Activated T-cell treated with anti-CD3 and anti-CD28 coated beads for 4 hours (primary cell): ENCODE measurements around the gene DDX19B.
A peak's percentile ranks its signal among the peaks of the same experiment; 100 is the strongest.
"Not testable (repeated sequence)": the region's sequence is repeated elsewhere in the genome, so short reads cannot be mapped to it uniquely, and the experiment has no call there.

Experiments
- DNase-seq: peaks from one replicate; pipeline ENCODE4 v3.0.0-alpha.2; 2020

DDX19B gene

DNA sequence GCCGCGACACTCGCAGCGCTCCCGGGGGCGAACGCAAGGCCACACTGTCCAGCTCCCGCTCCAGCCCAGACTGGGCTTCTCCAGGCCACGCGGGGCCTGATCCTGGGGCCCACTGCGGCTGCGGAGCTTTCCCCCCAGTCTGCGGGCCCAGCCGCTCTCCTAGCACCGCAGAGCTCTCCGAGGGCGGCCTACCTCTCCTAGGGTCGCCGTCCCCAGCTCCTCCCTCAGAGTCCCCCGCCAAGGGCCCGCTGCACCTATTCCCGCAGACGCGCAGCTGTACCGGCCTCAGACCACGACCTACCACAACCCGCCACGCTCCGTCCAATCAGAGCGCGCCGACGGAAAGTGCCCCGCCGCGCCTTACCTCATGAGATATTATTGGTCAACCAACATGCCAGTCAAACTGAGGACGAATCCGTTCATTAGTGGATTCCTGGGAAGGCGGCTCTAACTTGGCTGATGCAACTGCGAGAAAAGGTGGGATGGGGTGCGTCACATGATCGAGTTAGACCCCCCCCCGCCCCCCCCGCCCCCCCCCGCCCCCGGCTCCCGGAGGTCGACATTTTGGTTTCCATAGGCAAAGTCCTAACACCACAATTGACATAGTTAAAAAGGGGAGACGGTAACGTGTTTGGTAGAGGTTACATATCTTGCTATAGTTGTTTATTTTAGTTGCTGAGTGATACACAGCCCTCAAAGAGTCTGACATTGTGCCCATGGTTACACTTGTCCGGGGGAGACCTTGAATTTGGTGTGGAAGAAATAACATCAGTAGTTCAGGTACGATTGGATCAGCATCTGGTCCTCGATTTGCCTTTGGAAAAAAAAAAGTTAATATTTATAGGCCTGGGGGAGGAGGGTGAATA lies 9.5 kb upstream of the DDX19B start, which contains the start of gene AARS1:
TSS of gene AARS1 (minus strand) at position 278 of the 866 bp plus-strand sequence. CDS start 6,743 bp downstream, outside the sequence.
- peak; percentile 87 for DNase-seq

DNA sequence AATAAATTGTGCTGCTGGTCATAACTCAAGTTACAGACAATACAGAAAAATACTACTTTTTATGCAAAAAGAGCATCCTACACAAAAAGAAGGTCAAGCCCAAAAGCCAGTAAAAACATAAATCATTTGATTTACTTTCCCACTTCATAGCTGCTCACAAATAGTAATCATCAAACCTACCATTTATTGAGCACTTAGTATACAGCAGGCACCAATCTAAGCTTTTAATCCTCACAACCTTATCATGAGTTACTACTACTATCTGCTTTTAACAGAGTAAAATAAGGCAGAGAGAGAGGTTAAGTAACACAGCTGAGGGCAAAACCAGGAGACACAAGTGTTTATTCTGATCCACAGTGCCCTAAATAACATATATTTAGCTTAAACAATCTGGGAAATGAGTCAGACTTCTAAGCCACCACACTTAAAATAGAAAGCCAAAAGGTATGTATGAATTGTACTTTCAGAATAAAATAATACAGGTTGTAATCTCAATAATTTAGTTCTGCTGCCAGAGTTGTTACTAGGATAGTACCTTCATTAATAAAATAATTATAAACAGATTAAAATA lies 8.0 kb upstream of the DDX19B start:
- DNase-seq = no peak

DNA sequence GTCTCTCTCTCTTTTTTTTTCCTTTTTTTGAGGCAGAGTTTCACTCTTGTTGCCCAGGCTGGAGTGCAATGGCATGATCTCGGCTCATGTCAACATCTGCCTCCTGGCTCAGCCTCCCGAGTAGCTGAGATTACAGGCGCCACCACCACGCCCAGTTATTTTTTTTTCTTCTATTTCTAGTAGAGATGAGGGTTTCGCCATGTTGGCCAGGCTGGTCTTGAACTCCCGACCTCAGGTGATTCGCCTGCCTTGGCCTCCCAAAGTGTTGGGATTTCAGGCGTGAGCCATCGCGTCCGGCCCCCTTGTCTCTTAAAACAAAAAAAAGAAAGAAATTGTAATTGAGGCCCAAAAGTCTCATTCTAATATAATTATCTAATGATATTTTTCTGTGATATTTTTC lies 6.8 kb upstream of the DDX19B start:
- not testable (repeated sequence) for DNase-seq

DNA sequence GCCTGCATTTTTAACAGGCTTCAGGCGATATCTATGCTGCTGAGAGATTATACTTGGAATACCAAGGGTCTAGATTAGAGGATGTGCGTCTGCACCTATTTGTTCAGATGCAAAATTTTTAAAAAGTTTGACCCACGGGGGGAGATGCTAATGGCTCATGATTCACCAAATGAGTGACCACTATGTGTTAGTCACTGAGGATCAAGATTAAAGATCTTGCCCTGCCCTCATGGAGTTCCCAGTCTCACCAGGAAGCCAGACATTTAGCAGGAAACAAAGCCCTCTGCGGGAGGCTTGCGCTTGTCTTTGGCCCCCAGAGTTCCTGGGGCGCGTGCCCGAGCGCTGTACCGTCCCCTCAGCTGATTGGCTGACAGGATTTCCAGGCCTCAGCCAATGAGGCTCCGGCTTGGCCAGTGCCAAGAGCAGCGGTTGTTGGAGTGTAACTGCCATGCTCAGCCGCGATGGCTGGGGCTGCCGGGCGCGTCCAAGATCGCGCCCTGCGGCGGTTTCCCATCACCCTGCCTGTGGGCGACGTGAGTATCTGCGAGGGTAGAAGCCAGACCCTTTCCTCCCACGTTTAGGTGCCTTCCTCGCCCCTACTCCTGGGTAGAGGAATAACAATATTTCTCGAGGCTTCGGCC lies 4.5 kb upstream of the DDX19B start:
- DNase-seq = no peak

DNA sequence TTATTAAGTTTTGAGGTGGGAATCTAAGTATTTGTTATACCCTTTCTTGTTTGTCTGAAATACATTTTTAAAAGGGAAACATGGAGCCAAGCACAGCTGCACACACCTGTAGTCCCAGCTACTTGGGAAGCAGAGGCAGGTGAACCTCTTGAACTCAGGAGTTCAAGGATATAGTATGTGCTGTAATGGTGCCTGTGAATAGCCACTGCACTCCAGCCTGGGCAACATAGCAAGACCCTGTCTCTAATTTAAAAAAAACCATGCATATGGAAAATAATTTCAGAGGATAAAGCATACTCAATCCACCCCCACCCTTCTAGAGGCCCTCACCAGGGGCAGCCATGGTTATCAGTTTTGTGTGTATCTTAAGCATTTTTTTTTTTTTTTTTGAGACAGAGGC lies 3.4 kb upstream of the DDX19B start:
- no peak for DNase-seq

DNA sequence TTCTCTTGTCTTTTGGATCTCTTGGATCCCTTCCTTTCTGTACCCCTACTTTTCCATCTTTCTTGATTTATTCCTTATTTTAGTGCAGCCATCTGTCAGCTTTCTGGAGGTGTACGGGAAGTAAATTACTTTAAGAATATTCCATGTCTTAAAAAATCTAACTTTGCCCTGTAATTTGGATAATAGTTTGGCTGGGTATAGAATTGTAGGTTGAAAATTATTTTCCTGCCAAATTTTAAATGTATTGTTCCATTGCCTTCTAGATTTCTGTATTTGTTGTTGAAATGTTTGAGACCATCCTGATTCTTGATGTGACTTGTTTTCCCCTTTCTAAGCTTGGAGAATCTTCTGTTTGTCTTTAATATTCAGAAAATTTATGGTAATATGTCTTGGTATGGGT lies 2.1 kb downstream of the DDX19B start:
- DNase-seq = no peak

DNA sequence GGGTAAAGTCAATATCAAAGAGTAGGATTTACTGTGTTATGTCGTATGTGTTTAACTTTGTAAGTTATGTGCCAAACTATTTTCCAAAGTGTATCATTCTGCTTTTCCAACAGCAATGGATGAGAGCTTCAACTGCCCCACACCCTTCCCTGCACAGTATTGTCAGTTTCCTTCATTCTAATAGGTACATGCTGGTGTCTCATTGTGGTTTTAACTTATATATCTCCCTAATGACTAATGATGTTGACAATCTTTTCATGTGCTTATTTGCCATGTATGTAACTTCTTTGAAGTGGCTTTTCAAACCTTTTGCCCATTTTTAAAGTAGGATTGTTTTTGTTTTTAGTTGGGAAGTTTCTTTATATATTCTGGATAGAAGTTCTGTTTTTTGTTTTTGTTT lies 3.8 kb downstream of the DDX19B start:
- DNase-seq = no peak

DNA sequence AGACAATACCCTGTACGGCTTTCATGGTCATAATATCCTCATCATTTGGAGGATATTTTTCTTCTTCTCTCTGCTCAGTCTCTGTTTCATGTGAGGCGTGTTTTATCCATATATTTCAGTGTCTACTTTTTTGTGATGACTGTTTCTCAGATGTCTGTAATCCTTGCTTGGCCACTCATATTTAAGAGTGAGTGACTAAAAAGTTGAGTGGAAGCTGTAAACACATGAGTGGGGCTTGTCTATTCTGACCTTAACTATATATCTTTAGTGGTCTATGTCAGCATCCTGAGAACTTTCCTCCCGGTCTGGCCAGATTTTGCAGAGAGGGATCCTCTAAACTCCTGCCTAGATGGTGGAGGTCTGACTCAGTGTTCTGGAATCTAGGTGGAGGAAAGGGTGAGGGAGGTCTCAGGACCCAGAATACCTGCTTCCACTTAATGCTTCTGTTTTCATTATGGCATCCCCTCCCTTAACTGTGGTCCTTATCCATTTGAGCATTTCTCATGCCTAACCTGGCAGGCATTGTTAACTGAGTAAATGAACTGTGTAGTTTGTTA lies 6.0 kb downstream of the DDX19B start:
- DNase-seq = no peak

DNA sequence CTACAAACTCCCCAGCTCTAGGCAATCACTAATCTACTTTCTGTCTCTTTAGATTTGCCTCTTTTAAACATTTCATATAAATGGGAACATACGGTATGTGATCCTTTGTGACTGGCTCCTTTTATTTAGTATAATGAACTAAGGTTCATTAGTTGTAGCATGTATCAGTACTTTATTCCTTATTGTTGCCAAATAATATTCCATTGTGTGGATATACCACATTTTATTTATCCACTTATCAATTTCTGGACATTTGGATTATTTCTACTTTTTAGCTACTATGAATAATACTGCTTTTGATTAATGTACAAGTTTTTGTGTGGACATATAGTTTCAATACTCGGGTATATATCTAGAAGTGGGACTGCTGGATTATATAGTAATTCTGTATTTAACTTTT lies 7.9 kb downstream of the DDX19B start:
- DNase-seq = no peak

DNA sequence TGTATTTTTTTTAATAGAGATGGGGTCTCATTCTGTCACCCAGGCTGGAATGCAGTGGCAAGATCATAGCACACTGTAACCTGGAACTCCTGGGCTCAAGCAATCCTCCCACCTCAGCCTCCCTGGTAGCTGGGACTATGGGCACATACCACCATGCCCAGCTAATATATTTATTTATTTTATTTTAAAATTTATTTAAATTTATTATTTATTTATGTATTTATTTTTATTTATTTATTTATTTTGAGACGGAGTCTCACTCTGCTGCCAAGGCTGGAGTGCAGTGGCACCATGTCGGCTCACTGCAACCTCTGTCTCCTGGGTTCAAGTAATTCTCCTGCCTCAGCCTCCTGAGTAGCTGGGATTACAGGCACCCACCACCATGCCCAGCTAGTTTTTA lies 8.7 kb downstream of the DDX19B start:
- not testable (repeated sequence) for DNase-seq

DNA sequence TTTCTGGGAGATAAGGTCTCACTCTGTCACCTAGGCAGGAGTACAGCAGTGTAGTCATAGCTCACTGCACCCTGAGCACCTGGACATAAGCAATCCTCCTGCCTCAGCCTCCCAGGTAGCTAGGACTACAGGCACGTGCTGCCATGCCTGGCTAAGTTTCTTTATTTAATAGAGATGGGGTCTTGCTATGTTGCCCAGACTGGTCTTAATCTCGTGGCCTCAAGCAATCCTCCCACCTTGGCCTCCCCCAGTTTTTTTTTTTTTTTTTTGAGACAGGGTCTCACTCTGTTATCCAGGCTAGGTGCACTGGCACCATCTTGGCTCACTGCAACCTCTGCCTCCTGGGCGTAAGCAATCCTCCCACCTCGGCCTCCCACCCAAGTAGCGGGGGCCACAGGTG lies 21.1 kb downstream of the DDX19B start:
- no peak for DNase-seq

DNA sequence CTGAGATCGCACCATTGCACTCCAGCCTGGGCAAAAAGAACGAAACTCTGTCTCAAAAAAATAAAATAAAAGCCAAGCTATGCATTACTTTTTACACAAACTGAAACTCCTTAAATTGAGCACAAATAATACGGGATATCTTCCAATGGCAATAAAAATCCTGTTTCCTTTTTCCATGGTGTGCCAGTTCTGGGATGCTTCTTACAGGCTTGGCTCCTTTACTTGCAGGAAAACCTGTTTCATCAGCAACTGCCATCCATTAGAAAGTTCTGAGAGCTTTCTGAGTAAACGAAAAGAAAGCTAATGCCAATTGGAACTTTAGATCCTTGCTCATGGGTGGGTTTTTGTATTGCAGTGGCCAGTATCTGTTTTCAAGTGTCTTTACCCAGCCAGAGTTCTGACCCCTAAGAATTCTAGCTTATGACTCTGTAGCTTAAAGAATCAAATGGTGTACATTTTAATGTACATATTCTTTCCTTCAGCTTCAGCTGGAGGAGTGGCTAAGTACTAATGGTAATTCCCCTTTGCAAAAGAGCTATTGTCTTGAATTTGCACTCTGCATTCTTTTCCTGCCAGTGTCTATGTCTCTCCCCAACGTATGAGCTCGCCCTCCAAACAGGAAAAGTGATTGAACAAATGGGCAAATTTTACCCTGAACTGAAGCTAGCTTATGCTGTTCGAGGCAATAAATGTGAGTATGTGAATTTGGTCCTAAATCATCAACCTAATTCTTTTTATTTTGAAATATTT lies 26.2 kb downstream of the DDX19B start:
- no peak for DNase-seq

DNA sequence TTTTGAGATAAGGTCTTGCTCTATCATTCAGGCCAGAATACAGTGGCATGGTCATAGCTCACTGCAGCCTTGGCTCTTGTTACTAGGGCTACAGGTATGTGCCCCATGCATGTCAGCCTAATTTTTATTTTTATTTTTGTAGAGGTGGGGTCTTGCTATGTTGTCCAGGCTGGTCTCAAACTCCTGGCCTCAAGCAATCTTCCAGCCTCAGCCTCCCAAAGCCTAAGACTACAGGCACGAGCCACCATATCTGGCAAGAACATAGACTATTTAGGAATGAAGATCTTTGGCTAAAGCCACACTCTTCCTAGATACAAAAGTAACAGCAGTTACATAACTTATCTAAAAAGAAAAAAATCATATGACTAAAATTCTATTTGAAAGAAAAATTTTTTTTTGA lies 32.1 kb downstream of the DDX19B start:
- no peak for DNase-seq

DNA sequence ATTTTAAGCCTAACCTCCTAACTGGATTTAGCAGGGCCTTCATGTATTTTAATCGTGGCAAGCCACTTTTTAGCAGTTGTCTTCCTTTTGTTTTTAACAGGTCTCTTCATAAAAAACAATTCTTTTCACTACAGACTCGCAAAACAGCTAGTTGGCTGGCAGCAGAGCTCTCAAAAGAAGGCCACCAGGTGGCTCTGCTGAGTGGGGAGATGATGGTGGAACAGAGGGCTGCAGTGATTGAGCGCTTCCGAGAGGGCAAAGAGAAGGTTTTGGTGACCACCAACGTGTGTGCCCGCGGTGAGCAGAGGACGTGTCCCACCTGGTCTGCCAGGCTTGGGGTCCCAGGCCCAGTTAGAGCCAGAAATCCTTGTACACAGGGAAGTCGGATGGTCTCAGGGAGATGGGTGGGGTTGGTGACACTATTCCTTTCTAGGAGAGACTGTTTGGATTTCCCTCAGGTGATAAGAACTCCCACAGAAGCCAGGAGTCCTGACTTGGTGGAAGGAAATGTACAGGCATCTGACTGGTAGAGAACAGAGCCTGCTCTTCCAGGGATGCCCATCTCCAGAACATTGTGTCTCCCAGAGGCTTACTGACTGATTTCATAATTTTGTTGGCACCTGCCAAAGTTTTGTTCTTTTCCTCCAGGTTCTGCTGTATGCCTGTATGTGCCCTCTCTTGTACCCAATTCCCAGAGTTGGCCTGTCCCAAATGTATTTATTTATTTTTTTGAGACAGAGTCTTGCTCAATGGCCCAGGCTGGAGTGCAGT lies 32.8 kb downstream of the DDX19B start:
- DNase-seq = no peak

DNA sequence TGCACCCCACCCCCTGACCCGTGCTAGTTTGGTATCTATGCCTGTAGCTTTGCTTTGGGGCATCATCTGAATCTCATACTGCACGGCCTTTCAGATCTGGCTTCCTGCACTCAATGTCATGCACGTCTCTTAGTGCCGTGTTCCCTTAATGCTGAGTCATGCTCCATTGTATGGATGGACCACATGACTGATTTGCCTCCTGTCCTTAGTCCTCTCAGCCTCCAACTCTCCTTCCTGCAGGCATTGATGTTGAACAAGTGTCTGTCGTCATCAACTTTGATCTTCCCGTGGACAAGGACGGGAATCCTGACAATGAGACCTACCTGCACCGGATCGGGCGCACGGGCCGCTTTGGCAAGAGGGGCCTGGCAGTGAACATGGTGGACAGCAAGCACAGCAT lies 33.7 kb downstream of the DDX19B start:
- not testable (repeated sequence) for DNase-seq

DNA sequence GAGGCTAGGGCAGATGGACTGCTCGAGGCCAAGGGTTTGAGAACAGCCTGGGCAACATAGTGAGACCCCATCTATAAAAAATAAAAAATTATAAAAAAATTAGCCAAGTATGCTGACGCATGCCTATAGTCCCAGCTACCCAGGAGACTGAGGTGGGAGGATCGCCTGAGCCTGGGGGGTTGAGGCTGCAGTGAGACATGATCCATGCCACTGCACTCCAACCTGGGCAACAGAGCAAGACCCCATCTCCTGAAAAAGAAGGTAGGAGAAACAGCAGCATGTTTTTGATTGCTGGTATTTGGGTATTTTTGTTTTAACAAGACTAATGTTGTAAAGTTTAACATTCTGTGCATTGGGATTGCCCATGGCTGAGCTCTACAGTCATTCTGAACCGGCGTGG lies 38.8 kb downstream of the DDX19B start:
- DNase-seq = no peak

DNA sequence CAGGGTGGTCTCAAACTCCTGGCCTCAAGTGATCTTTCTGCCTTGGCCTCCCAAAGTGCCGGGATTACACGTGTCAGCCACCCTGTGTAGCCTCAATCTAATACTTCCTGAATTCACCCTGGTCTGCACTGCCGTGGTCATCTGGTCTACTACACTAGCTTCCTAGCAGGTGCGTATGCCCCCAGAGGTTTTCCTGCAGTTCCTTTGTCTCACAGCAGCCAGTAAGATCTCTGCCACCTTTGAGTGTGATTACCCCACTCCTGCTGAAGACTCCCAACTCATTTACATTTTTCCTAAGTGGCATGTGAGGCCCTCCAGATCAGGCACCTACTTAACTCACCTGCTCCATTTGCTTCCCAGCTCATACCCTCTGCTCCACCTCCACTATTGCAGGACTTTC lies 42.6 kb downstream of the DDX19B start:
- DNase-seq = no peak

DNA sequence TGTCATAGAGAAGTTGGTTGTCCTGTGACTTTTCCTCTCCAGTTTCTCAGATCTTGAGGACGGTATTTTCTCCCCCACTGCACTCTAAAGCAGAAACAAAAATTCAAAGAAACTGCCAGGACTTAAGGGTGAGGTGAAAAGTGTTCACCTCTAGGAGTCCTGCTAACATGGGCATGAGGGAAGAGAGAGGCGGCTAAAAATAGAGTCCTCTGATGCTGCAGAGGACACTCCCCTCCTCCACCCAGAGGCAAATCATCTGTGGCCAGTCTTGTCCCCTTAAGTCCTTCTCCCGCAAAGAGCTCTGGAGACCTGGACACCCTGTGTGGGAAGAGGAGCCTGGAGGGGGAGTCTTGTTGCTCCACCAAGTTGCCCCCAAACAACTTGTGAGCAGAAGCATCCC lies 43.0 kb downstream of the DDX19B start:
- DNase-seq = no peak

DNA sequence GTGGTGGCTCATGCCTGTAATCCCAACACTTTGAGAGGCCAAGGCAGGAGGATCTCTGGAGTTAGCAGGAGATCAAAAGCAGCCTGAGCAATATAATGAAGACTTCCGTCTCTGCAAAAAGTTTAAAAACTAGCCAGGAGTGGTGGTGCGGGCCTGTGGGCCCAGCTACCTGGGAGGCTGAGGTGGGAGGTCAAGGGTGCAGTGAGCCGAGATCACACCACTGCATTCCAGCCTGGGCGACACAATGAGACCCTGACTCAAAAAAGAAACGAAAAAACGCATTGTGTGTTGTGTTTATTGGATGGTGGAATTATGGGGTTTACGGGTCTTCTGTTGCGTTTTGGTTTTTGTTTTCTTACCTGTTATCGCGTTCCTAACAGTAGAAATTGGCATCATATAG lies 46.9 kb downstream of the DDX19B start:
- DNase-seq = no peak

DNA sequence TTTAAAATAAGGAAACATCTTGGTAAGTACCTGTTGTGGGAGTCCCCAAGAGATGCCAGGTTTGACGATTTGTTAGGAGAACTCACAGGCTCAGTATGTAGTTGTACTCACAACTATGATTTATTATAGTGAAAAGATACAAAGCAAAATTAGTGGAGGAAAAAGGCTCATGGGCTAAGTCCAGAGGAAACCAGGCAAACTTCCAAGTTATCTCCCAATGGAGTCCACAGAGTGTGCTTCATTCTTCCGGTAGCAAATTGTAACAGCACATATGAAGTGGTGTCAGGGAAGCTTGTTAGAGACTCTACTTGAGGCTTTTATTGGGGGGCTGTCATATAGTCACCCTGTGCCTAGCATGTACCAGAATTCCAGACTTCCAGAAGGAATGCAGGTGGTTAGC lies 50.0 kb downstream of the DDX19B start:
- no peak for DNase-seq

DNA sequence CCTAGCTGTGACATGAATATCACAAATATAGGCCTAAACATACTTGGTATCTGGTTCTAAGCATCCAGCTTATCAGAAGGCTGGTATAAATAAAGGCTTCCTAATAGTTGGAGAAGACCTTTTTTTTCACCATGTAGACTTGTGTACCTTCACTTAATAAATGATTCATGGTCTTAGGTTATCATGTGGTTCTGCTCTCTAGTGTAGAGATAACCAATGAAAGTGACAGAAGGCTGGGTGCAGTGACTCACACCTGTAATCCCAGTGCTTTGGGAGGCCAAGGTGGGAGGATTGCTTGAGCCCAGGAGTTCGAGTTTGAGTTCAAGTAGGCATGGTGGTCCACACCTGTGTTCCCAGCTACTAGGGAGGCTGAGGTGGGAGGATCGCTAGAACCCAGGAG lies 50.8 kb downstream of the DDX19B start:
- DNase-seq = no peak

DNA sequence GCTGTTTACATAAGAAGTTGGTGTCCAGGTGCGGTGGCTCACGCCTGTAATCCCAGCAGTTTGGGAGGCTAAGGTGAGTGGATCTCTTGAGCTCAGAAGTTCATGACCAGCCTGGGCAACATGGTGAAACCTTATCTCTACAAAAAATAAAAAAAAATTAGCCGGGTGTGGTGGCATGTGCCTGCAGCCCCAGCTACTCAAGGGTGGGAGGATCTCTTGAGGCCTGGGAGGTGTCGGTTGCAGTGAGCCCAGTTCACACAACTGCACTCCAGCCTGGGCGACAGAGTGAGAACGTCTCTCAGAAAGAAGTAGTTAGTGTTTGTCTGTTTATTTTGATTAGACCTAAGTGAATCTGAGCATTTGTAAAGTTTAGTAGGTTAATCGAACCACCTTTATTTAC lies 60.6 kb downstream of the DDX19B start:
- no peak for DNase-seq
